Duodenal mucosa (tissue), 2 donors: ENCODE measurements around the gene MOCS3.

Experiments used
- H3K27ac ChIP-seq: one replicate; pipeline ENCODE4 v1.7.0; 2013; ENCODE audit warnings: low read depth, low read length
- H3K27me3 ChIP-seq, 2 donors: one replicate each; pipeline ENCODE4 v1.7.0; 2013; ENCODE audit warnings: low read length in 2 of 2, control low read depth in 1 of 2; ENCODE audit not compliant: insufficient read depth in 2 of 2, control insufficient read depth in 1 of 2
- H3K36me3 ChIP-seq, 2 donors: one replicate each; pipeline ENCODE4 v1.7.0; 2013; ENCODE audit warnings: low read length in 2 of 2, control low read depth in 1 of 2; ENCODE audit not compliant: insufficient read depth in 2 of 2, control insufficient read depth in 1 of 2
- H3K4me1 ChIP-seq, 2 donors: one replicate each; pipeline ENCODE4 v1.7.0; 2013; ENCODE audit warnings: low read length in 2 of 2, control low read depth in 1 of 2; ENCODE audit not compliant: insufficient read depth in 2 of 2, control insufficient read depth in 1 of 2
- H3K4me3 ChIP-seq, 2 donors: one replicate each; pipeline ENCODE4 v1.7.0; 2013; ENCODE audit warnings: low read length in 2 of 2, low read depth in 1 of 2
- H3K9ac ChIP-seq, 2 donors: one replicate each; pipeline ENCODE4 v1.7.0; 2013; ENCODE audit warnings: low read length in 2 of 2, low read depth in 1 of 2
- H3K9me3 ChIP-seq, 2 donors: one replicate each; pipeline ENCODE4 v1.7.0; 2013; ENCODE audit warnings: low read length in 2 of 2, control low read depth in 1 of 2; ENCODE audit not compliant: control insufficient read depth in 1 of 2

MOCS3 gene, protein sequence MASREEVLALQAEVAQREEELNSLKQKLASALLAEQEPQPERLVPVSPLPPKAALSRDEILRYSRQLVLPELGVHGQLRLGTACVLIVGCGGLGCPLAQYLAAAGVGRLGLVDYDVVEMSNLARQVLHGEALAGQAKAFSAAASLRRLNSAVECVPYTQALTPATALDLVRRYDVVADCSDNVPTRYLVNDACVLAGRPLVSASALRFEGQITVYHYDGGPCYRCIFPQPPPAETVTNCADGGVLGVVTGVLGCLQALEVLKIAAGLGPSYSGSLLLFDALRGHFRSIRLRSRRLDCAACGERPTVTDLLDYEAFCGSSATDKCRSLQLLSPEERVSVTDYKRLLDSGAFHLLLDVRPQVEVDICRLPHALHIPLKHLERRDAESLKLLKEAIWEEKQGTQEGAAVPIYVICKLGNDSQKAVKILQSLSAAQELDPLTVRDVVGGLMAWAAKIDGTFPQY

DNA sequence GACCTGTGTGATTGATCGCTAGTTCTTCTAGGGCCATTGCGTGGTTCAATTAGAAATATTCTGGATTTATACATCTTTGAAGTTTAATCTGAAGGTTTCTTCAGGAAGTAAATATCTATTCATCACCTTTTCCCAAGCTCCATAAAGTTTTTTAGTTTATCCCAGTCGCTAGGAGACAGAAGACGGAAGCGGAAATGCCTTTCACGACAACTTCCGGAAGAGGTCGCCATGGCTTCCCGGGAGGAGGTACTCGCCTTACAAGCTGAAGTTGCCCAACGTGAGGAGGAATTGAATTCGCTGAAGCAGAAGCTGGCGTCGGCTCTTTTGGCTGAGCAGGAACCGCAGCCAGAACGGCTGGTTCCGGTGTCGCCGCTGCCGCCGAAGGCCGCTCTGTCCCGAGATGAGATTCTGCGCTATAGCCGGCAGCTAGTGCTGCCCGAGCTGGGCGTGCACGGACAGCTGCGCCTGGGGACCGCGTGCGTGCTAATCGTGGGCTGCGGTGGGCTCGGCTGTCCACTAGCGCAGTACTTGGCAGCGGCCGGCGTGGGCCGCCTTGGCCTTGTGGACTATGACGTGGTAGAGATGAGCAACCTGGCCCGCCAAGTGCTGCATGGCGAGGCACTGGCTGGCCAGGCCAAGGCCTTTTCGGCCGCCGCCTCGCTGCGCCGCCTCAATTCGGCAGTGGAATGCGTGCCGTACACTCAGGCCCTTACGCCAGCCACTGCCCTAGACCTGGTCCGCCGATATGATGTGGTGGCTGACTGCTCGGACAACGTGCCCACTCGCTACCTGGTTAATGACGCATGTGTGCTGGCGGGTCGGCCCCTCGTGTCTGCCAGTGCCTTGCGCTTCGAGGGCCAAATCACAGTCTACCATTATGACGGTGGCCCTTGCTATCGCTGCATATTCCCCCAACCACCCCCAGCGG, at the start of gene MOCS3:
MOCS3 (plus strand) TSS at position 204 of the 928 bp plus-strand sequence; CDS start at position 229, 25 bp downstream.
- peak within 1 kb of the TSS; percentile 71 for H3K27ac ChIP-seq
- H3K4me1 ChIP-seq = peaks cover 30 to 33% of the 10 kb centered on the region in 2 donors
- peak within 1 kb of the TSS; percentile 88 to 97 for H3K9ac ChIP-seq
- H3K9me3 ChIP-seq = no peaks in the 10 kb centered on the region
- H3K36me3 ChIP-seq = peaks cover 9 to 13% of the 10 kb centered on the region in 2 donors
- no peaks in the 10 kb centered on the region for H3K27me3 ChIP-seq
- H3K4me3 ChIP-seq = peak within 1 kb of the TSS; percentile 93 to 96

DNA sequence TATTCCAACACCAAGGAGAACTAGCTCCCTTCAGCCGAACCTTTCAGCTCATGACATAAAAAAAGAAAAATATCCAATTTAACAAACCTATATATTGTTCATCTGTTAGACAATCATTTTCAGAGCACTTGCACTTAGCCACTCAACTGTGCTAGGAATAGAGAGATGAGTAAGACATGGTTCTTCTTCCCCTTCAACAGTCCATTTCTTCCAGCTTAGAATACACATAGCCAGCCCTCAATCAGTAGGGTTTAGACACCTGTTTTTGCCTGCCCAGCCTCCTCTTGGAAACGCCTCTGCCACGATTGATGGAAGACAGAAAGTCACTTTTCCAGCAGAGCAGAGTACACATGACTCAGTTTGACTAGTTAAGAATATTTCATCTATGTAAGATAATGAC, 49.2 kb upstream of the MOCS3 start:
- no peaks in the 10 kb centered on the region for H3K9me3 ChIP-seq
- no peaks in the 10 kb centered on the region for H3K27me3 ChIP-seq
- no peak overlapping the region for H3K27ac ChIP-seq
- H3K4me1 ChIP-seq = peaks cover 9 to 17% of the 10 kb centered on the region in 2 donors
- H3K36me3 ChIP-seq = peaks cover 0 to 9% of the 10 kb centered on the region in 2 donors
- H3K9ac ChIP-seq = no peak overlapping the region
- H3K4me3 ChIP-seq = no peak overlapping the region

DNA sequence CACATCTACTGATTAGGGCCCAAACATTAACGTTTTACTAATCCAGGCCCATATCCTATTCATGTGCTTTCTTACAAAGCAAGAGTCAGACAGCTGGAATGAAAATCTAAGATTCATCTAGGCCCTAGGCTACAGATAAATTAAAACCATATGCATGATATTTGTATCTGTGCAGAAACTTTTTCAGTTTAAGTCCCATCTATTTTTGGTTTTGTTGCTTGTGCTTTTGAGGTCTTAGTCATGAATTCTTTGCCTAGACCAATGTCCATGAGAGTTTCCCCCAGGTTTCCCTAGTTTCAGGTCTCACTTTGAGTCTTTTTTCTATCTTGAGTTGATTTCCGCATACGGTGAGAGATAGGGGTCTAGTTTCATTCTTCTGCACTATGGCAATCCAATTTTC, 47.6 kb upstream of the MOCS3 start:
- H3K9me3 ChIP-seq = no peaks in the 10 kb centered on the region
- no peaks in the 10 kb centered on the region for H3K27me3 ChIP-seq
- no peak overlapping the region for H3K9ac ChIP-seq
- no peak overlapping the region for H3K27ac ChIP-seq
- H3K4me3 ChIP-seq = no peak overlapping the region
- H3K4me1 ChIP-seq = peaks cover 18 to 21% of the 10 kb centered on the region in 2 donors
- H3K36me3 ChIP-seq = peaks cover 0 to 9% of the 10 kb centered on the region in 2 donors

DNA sequence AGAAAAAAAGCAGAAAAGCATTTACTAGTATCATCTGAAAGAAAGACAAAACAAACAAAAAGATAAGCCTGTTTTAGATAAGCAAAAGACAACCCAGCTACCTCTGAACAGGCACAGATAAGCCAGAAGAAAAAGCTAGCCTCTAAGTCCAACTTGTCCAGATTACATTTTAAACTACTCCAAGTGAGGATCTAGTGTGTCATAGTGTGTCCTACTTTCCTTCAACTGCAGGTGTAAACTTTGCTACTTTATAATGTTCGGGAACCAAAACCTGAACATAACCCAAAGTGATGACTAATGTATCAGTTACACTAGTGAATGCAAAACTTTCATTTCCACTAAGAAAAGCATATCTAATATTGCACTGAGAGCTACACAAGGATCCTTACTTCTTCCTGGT, 46.9 kb upstream of the MOCS3 start:
- peaks cover 25 to 26% of the 10 kb centered on the region in 2 donors for H3K4me1 ChIP-seq
- no peak overlapping the region for H3K27ac ChIP-seq
- no peaks in the 10 kb centered on the region for H3K9me3 ChIP-seq
- H3K4me3 ChIP-seq = no peak overlapping the region
- H3K36me3 ChIP-seq = peaks cover 0 to 9% of the 10 kb centered on the region in 2 donors
- H3K9ac ChIP-seq = no peak overlapping the region
- H3K27me3 ChIP-seq = no peaks in the 10 kb centered on the region

DNA sequence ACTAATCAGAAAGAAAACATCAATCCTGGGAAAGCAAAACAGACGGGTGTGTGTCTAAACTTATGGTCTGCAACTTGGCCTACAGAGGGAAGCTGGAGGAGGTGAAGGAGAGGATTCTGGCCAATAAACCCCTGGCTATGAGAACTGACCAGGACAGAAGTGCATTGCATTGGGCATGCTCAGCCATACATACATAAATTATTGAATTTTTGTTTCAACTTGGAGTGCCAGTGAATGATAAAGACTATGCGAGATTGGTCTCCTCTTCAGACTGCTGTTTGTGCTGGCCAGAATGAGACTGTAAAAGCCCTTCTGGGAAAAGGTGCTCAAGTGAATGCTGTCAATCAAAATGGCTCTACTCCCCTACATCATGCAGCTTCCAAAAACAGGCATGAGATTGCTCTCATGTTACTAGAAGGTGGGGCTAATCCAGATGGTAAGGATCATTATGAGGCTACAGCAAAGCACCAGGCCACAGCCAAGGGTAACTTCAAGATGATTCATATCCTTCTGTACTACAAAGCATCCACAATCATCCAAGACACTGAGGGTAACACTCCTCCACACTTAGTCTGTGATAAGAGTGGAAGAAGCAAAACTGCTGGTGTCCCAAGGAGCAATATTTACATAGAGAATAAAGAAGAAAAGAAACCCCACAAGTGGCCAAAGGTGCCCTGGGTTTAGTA, 44.8 kb upstream of the MOCS3 start:
- Histone ChIP-seq H3K4me1 (peaks cover 28 to 40% of the 10 kb centered on the region in 2 donors), H3K36me3 (peaks cover 0 to 5% of the 10 kb centered on the region in 2 donors), H3K9ac (no peak overlapping the region), H3K4me3 (no peak overlapping the region), H3K27ac (no peak overlapping the region), H3K9me3 (no peaks in the 10 kb centered on the region), H3K27me3 (no peaks in the 10 kb centered on the region)

DNA sequence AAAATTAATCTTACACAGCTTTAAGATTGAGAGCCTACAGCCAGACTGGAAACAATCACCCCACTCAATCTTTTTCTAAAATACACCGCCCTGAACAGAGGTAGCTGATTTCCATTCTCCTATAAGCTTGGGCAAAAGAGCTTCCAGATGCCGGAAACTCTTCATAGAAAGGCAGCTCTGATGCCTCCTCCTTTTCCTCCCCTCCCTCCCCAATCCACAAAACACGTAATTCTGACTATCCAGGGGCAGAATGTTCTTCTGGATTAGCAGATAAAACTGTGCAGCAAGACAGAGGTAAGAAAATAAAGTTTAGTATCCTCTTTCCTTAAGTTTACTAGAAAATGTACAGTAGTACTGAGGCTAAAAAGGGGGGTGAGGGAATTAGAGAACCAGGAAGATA, 43.2 kb upstream of the MOCS3 start:
- H3K4me1 ChIP-seq = peaks cover 25 to 40% of the 10 kb centered on the region in 2 donors
- no peaks in the 10 kb centered on the region for H3K27me3 ChIP-seq
- H3K27ac ChIP-seq = no peak overlapping the region

DNA sequence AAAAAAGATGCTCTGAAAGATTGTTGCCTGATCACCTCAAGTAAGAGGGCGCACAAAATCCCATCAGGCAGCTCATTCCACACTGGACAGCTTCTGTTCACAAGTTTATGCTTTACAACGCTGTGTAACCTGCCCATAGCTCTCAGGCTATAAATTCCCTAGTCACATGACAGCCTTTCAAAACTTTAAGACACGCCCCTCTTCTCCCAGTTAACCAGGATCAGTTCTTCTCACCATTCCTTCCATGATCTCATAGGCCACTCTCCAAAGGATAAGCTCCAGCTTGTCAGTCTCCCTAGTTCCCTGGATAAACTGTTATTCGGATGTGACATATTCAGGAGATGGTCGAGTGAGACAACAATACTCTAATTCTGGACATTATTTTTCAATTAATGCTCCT, 42.4 kb upstream of the MOCS3 start:
- H3K36me3 ChIP-seq = peaks cover 0 to 10% of the 10 kb centered on the region in 2 donors
- H3K9me3 ChIP-seq = no peaks in the 10 kb centered on the region
- H3K27me3 ChIP-seq = no peaks in the 10 kb centered on the region
- peaks cover 21 to 46% of the 10 kb centered on the region in 2 donors for H3K4me1 ChIP-seq
- no peak overlapping the region for H3K4me3 ChIP-seq
- H3K27ac ChIP-seq = no peak overlapping the region
- no peak overlapping the region for H3K9ac ChIP-seq

More for the DNA sequence above, 43.2 kb upstream of the MOCS3 start:
- Histone ChIP-seq H3K36me3 (peaks cover 0 to 10% of the 10 kb centered on the region in 2 donors), H3K9me3 (no peaks in the 10 kb centered on the region), H3K9ac (no peak overlapping the region), H3K4me3 (no peak overlapping the region)

DNA sequence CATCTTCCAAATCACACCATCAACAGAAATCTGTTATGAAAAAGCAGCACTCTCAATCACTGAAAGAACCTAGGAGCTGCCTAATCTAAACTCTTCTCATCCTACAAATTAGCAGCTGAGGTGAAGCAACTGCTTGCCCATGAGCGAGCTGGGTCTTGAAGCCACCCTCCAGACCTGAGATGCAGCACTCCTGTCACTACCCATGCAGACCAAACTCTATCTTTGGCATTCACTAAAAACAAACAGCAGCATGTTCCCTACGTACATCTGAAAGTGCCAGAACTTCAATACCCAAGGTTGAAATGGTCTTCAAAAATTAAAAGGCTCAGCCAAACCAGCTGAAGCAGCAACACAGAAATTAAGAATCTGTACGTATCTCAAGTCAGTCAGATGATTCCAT, 41.7 kb upstream of the MOCS3 start:
- Histone ChIP-seq H3K9me3 (no peaks in the 10 kb centered on the region), H3K27me3 (no peaks in the 10 kb centered on the region), H3K36me3 (peaks cover 0 to 10% of the 10 kb centered on the region in 2 donors), H3K4me3 (no peak overlapping the region), H3K9ac (no peak overlapping the region), H3K27ac (no peak overlapping the region), H3K4me1 (peaks cover 14 to 50% of the 10 kb centered on the region in 2 donors)

DNA sequence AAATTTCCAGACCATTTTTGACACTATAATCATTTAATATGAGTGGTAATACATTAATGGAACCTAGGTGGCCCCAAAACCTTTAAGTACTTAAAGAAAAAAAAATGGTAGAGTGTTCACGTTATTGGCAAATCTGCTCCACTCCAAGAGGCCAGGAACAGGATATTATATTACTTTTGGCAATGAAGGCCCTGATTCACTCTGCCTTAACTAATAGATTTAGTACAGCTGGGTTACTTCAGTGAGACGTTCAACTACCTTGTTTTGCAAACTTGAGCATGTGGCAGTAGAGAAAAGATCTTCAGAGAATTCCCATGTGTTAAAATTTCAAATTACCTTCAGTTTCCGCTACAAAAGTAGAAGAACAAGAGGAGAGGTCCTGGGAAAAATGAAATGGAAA, 40.2 kb upstream of the MOCS3 start:
- H3K27me3 ChIP-seq = no peaks in the 10 kb centered on the region
- H3K4me1 ChIP-seq = peaks cover 14 to 53% of the 10 kb centered on the region in 2 donors
- H3K36me3 ChIP-seq = peaks cover 0 to 12% of the 10 kb centered on the region in 2 donors
- no peak overlapping the region for H3K9ac ChIP-seq
- no peak overlapping the region for H3K27ac ChIP-seq
- no peaks in the 10 kb centered on the region for H3K9me3 ChIP-seq
- no peak overlapping the region for H3K4me3 ChIP-seq
